Parathyroid adenoma (tissue), 2 donors: ENCODE data around the gene LRSAM1.

Experiments used
- H2AFZ ChIP-seq: fragments of 300-600 bp; sonication (generic); one replicate; pipeline ENCODE4 v1.7.0; 2017; ENCODE audit warnings: antibody characterized with exemption, mild to moderate bottlenecking
- H3K27ac ChIP-seq: fragments of 300-600 bp; sonication (generic); one replicate; pipeline ENCODE4 v1.7.0; 2017
- H3K27me3 ChIP-seq: fragments of 300-600 bp; sonication (generic); one replicate; pipeline ENCODE4 v1.7.0; 2017; ENCODE audit warnings: low read length; ENCODE audit not compliant: control insufficient read depth, insufficient read depth
- H3K36me3 ChIP-seq: fragments of 300-600 bp; sonication (generic); one replicate; pipeline ENCODE4 v1.7.0; 2017; ENCODE audit warnings: low read length; ENCODE audit not compliant: control insufficient read depth, insufficient read depth
- H3K4me1 ChIP-seq: fragments of 300-600 bp; sonication (generic); one replicate; pipeline ENCODE4 v1.7.0; 2017; ENCODE audit warnings: control low read depth
- H3K4me2 ChIP-seq: fragments of 300-600 bp; sonication (generic); one replicate; pipeline ENCODE4 v1.7.0; 2017; ENCODE audit warnings: low read length
- H3K4me3 ChIP-seq: fragments of 300-600 bp; sonication (generic); one replicate; pipeline ENCODE4 v1.7.0; 2017; ENCODE audit warnings: low read depth, low read length
- H3K79me2 ChIP-seq: fragments of 300-600 bp; sonication (generic); one replicate; pipeline ENCODE4 v1.7.0; 2017; ENCODE audit warnings: control low read depth
- H3K9ac ChIP-seq: fragments of 300-600 bp; sonication (generic); one replicate; pipeline ENCODE4 v1.7.0; 2017; ENCODE audit warnings: mild to moderate bottlenecking
- H3K9me3 ChIP-seq: fragments of 300-600 bp; sonication (generic); one replicate; pipeline ENCODE4 v1.7.0; 2017; ENCODE audit warnings: low read length; ENCODE audit not compliant: control insufficient read depth
- CTCF ChIP-seq: fragments of 300-600 bp; sonication (generic); IDR thresholded peaks from one replicate; pipeline ENCODE4 v1.7.0; 2017; ENCODE audit warnings: antibody characterized with exemption, mild to moderate bottlenecking
- donor health status: primary hyperparathyroidism.

LRSAM1 gene

GRCh38 chr9:127405344-127406125, 45.8 kb upstream of the LRSAM1 start:
- Histone ChIP-seq H3K9ac (no peak overlapping the region), H3K4me1 (no peaks in the 10 kb centered on the region), H3K4me3 (no peak overlapping the region), H2AFZ (no peak overlapping the region), H3K27me3 (no peaks in the 10 kb centered on the region), H3K36me3 (no peaks in the 10 kb centered on the region), H3K27ac (no peak overlapping the region), H3K4me2 (no peak overlapping the region), H3K79me2 (no peaks in the 10 kb centered on the region), H3K9me3 (no peaks in the 10 kb centered on the region)
- no peak for TF ChIP-seq CTCF

GRCh38 chr9:127406799-127407491, 44.4 kb upstream of the LRSAM1 start:
- Histone ChIP-seq H3K27me3 (no peaks in the 10 kb centered on the region), H2AFZ (no peak overlapping the region), H3K9me3 (no peaks in the 10 kb centered on the region), H3K27ac (no peak overlapping the region), H3K36me3 (no peaks in the 10 kb centered on the region), H3K4me3 (no peak overlapping the region), H3K4me1 (no peaks in the 10 kb centered on the region), H3K9ac (no peak overlapping the region), H3K79me2 (no peaks in the 10 kb centered on the region), H3K4me2 (no peak overlapping the region)
- no peak for TF ChIP-seq CTCF

- Histone ChIP-seq H3K9me3 (no peaks in the 10 kb centered on the region), H3K27me3 (no peaks in the 10 kb centered on the region), H3K36me3 (no peaks in the 10 kb centered on the region), H3K4me1 (no peaks in the 10 kb centered on the region), H3K4me2 (no peak overlapping the region), H3K9ac (no peak overlapping the region), H3K4me3 (no peak overlapping the region), H2AFZ (no peak overlapping the region), H3K79me2 (no peaks in the 10 kb centered on the region), H3K27ac (no peak overlapping the region)
- TF ChIP-seq CTCF: no peak
Measured at GRCh38 chr9:127407492-127407843, 43.8 kb upstream of the LRSAM1 start.

GRCh38 chr9:127411122-127411521, 40.2 kb upstream of the LRSAM1 start:
- no peaks in the 10 kb centered on the region for H3K27me3 ChIP-seq
- H3K36me3 ChIP-seq: no peaks in the 10 kb centered on the region
- no peaks in the 10 kb centered on the region for H3K79me2 ChIP-seq
- H3K4me2 ChIP-seq: no peak overlapping the region
- no peak for TF ChIP-seq CTCF
- no peak overlapping the region for H3K27ac ChIP-seq
- no peak overlapping the region for H3K9ac ChIP-seq
- H2AFZ ChIP-seq: no peak overlapping the region
- no peaks in the 10 kb centered on the region for H3K4me1 ChIP-seq
- no peaks in the 10 kb centered on the region for H3K9me3 ChIP-seq
- H3K4me3 ChIP-seq: no peak overlapping the region
